Type B pancreatic cell (in vitro differentiated cells): Measurements from ENCODE around the gene KCNT2. TPM values are rescaled to one million over a fixed set of nuclear protein-coding genes. Genes with fewer than 3 reads are reported as not detected.

ENCODE experiments used
- DNase-seq: peaks from one replicate; pipeline ENCODE4 v3.0.0; 2021; ENCODE audit warnings: mixed read lengths; ENCODE audit not compliant: unreplicated experiment; ENCODE audit errors: extremely low spot score
- H3K27ac Mint-ChIP-seq: 2 replicates; pipeline ENCODE4 v1.8.0; 2021; ENCODE audit warnings: mild to moderate bottlenecking, mixed read lengths
- H3K27me3 Mint-ChIP-seq: 2 replicates; pipeline ENCODE4 v1.8.0; 2021; ENCODE audit warnings: mixed read lengths
- H3K36me3 Mint-ChIP-seq: 2 replicates; pipeline ENCODE4 v1.8.0; 2021; ENCODE audit warnings: mixed read lengths
- H3K4me1 Mint-ChIP-seq: one replicate; pipeline ENCODE4 v1.8.0; 2021; ENCODE audit warnings: mixed read lengths; ENCODE audit not compliant: unreplicated experiment
- H3K4me3 Mint-ChIP-seq: 2 replicates; pipeline ENCODE4 v1.8.0; 2021; ENCODE audit warnings: mild to moderate bottlenecking, mixed read lengths
- H3K9me3 Mint-ChIP-seq: 2 replicates; pipeline ENCODE4 v1.8.0; 2021; ENCODE audit warnings: mixed read lengths
- CTCF ChIP-seq: fragments of 200-600 bp; sonication (generic); conservative IDR thresholded peaks from 2 replicates; pipeline ENCODE4 v1.5.0; 2021; ENCODE audit warnings: antibody characterized with exemption, mild to moderate bottlenecking
- total RNA-seq: library from RNA; stranded (reverse); gene quantifications from 2 replicates; pipeline ENCODE4 v1.2.1, GENCODE V29; 2021; ENCODE audit warnings: low replicate concordance

KCNT2 gene
- total RNA-seq, 1 donor from 2014 or later, result 10.9 TPM

GRCh38 chr1:196425513-196425912, 182.7 kb downstream of the KCNT2 start:
- Mint-ChIP-seq H3K9me3 (no peaks in the 10 kb centered on the region), H3K4me3 (no peak overlapping the region), H3K4me1 (no peaks in the 10 kb centered on the region), H3K27me3 (no peaks in the 10 kb centered on the region), H3K27ac (no peak overlapping the region), H3K36me3 (no peaks in the 10 kb centered on the region)
- no peak for TF ChIP-seq CTCF
- DNase-seq, result no peak

- Mint-ChIP-seq H3K4me3 (no peak overlapping the region), H3K36me3 (no peaks in the 10 kb centered on the region), H3K9me3 (no peaks in the 10 kb centered on the region), H3K27me3 (no peaks in the 10 kb centered on the region), H3K4me1 (no peaks in the 10 kb centered on the region), H3K27ac (no peak overlapping the region)
- no peak for TF ChIP-seq CTCF
- no peak for DNase-seq
Measured at GRCh38 chr1:196423612-196424011, 184.6 kb downstream of the KCNT2 start.

GRCh38 chr1:196418772-196419171, 189.5 kb downstream of the KCNT2 start:
- no peaks in the 10 kb centered on the region for H3K4me1 Mint-ChIP-seq
- H3K27me3 Mint-ChIP-seq, result no peaks in the 10 kb centered on the region
- no peaks in the 10 kb centered on the region for H3K9me3 Mint-ChIP-seq
- TF ChIP-seq CTCF, result no peak
- H3K27ac Mint-ChIP-seq, result no peak overlapping the region
- H3K36me3 Mint-ChIP-seq, result no peaks in the 10 kb centered on the region
- no peak for DNase-seq
- no peak overlapping the region for H3K4me3 Mint-ChIP-seq

- TF ChIP-seq CTCF, result no peak
Measured at GRCh38 chr1:196415978-196416377, 192.3 kb downstream of the KCNT2 start.

GRCh38 chr1:196412326-196412725, 195.9 kb downstream of the KCNT2 start:
- TF ChIP-seq CTCF, result no peak
- H3K9me3 Mint-ChIP-seq, result no peaks in the 10 kb centered on the region
- no peaks in the 10 kb centered on the region for H3K36me3 Mint-ChIP-seq
- no peak overlapping the region for H3K27ac Mint-ChIP-seq
- H3K4me3 Mint-ChIP-seq, result no peak overlapping the region
- DNase-seq, result no peak
- peaks cover 5% of the 10 kb centered on the region for H3K4me1 Mint-ChIP-seq
- no peaks in the 10 kb centered on the region for H3K27me3 Mint-ChIP-seq

More at GRCh38 chr1:196415978-196416377, 192.3 kb downstream of the KCNT2 start:
- DNase-seq, result no peak
- Mint-ChIP-seq H3K4me3 (no peak overlapping the region), H3K9me3 (no peaks in the 10 kb centered on the region), H3K27me3 (no peaks in the 10 kb centered on the region), H3K36me3 (no peaks in the 10 kb centered on the region), H3K4me1 (no peaks in the 10 kb centered on the region), H3K27ac (no peak overlapping the region)

- Mint-ChIP-seq H3K4me1 (peaks cover 13% of the 10 kb centered on the region), H3K36me3 (no peaks in the 10 kb centered on the region), H3K9me3 (no peaks in the 10 kb centered on the region), H3K4me3 (no peak overlapping the region), H3K27ac (no peak overlapping the region), H3K27me3 (no peaks in the 10 kb centered on the region)
- TF ChIP-seq CTCF, result no peak
- DNase-seq, result no peak
Measured at GRCh38 chr1:196410768-196411167, 197.5 kb downstream of the KCNT2 start.
